DMS53 (cell line): Measurements from ENCODE around the gene SLC36A4.
"Not testable (repeated sequence)": the region's sequence is repeated elsewhere in the genome, so short reads cannot be mapped to it uniquely, and the experiment has no call there.

Source experiments
- DNase-seq: peaks from one replicate; lab custom pipeline; 2025; lab: John Stamatoyannopoulos, UW

The SLC36A4 gene

GRCh38 chr11:93122535-93123235 lies 75.1 kb downstream of the SLC36A4 start:
- no peak for DNase-seq

DNA sequence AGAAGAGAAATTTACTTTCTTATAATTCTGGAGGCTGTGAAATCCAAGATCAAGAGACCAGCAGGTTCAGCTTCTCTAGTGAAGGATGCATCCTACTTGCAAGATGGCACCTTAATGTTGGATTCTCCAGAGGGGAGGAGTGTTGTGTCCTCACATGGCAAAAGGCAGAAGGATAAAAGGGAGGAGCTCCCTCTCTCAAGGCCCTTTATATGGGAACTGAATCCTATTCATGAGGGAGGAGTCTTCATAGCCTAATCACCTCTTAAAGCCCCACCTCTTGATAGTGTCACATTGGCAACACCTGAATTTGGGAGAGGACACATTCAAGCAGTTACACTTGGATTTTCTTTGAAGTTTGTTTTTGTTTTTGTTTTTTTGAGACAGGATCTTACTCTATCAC lies 79.5 kb downstream of the SLC36A4 start:
- no peak for DNase-seq

DNA sequence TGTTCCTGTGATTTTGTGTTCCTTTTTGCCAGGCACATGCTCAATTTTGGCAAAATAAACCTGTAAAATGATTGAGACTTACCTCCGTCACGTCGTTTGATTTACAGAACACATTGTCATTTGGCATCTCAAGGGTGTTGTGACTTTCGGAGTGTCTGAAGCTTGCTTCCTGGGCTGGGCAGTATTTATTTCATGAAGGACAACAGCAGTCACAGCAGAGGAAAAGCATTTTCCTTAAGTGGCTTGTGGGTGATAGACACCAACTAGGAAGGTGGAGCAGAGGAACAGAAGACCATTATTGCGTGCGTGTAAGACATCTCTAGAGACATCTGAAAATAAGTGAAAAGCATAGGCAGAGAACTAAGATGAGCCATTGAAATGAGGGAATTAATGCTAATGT lies 80.2 kb downstream of the SLC36A4 start:
- DNase-seq, result no peak

- DNase-seq, result peak; percentile 23
These were observed 81.0 kb downstream of the SLC36A4 start for GRCh38 chr11:93116641-93117441.

DNA sequence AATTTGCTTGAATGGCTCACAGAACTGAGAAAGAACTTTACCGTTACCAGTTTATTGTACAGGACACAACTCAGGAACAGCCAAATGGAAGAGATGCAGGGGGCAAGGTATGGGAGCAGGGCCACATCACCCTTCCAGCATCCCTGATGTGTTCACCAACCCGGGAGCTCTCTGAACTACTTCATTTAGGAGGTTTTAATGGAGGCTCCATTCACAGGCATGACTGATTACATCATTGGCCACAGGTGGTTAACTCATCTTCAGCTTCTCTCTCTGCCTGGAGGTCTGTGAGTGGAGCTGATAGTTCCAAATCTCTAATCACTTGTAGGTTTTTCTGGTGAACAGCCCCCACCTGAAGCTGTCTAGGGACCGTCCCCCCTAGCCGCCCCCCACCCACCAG lies 83.5 kb downstream of the SLC36A4 start:
- DNase-seq, result no peak

- no peak for DNase-seq
These were observed 84.0 kb downstream of the SLC36A4 start for GRCh38 chr11:93113824-93114223.

DNA sequence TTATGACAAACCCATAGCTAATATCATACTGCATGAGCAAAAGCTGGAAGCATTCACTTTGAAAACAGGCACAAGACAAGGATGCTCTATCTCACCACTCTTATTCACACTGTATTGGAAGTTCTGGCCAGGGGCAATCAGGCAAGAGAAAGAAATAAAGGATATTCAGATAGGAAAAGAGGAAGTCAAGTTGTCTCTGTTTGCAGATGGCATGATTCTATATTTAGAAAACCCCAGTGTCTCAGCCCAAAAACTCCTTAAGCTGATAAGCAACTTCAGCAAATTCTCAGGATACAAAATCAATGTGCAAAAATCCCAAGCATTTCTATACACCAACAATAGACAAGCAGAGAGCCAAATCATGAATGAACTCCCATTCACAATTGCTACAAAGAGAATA lies 86.6 kb downstream of the SLC36A4 start:
- DNase-seq, result not testable (repeated sequence)

- no peak for DNase-seq
These were observed 97.6 kb downstream of the SLC36A4 start for GRCh38 chr11:93100211-93100610.

GRCh38 chr11:93099806-93100205 lies 98.0 kb downstream of the SLC36A4 start:
- DNase-seq, result no peak
